Measurements from ENCODE around the gene CD200.

DNA sequence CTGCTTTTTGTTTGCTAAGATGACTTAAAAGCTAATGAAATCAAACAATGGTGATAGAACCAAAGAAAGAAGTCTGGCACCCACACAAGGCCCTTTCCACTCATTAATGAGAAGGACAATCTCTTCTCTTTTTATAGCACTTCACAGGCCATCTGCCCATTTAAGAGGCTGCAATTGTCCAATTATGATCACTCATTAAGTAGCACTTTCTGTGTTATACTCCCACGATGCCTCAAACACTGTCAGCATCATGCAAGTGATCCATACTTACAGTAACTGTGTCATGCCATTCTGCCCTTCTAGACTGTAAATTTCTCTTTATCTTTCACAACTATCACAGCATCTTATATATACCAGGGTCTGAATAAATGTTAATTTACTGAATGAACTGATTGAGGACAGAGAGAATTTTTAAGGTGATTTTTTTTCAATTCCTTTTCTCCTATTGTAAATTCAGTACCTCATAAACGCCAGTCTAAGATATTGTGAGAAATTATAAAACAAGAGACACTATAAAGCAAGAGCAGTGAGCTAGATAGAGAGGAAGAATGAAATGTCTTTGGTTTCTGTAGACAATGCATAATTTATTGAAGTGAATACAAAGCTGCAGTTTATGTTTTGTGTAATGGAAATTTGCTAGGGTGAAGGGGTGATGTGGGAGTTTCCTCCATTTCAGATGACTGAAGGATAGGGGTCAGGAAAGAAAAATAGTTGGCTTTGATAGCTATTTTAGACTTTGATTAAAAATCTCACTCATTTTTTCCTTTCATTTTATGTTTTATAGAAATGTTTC lies 17.3 kb downstream of the CD200 start:
- TF ChIP-seq, protein P1, sequence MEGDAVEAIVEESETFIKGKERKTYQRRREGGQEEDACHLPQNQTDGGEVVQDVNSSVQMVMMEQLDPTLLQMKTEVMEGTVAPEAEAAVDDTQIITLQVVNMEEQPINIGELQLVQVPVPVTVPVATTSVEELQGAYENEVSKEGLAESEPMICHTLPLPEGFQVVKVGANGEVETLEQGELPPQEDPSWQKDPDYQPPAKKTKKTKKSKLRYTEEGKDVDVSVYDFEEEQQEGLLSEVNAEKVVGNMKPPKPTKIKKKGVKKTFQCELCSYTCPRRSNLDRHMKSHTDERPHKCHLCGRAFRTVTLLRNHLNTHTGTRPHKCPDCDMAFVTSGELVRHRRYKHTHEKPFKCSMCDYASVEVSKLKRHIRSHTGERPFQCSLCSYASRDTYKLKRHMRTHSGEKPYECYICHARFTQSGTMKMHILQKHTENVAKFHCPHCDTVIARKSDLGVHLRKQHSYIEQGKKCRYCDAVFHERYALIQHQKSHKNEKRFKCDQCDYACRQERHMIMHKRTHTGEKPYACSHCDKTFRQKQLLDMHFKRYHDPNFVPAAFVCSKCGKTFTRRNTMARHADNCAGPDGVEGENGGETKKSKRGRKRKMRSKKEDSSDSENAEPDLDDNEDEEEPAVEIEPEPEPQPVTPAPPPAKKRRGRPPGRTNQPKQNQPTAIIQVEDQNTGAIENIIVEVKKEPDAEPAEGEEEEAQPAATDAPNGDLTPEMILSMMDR (IDR thresholded peaks at IDR 0.05), result no peak
- TF ChIP-seq POLR2A (IDR thresholded peaks at IDR 0.05), result no peak

Data from uterus (tissue), 2 donors.